PC-3 (cell line): ENCODE data around the gene KRTAP29-1. TPM values are rescaled to one million over a fixed set of nuclear protein-coding genes. Genes with fewer than 3 reads are reported as not detected.

Source experiments
- ATAC-seq: fragments of 200-7000 bp; cut with Tn5 transposase; 2 replicates; pipeline ENCODE4 v1.9.1; 2020; ENCODE audit warnings: mild to moderate bottlenecking, moderate library complexity
- BruUV-seq: library from RNA; stranded (reverse); fragments of 400-500 nt; replicated peaks from 2 replicates; lab custom pipeline; 2021; lab: Mats Ljungman, UMichigan
- CTCF ChIA-PET: fragments of 300-600 bp; sonication (Branson Sonifier 250); formaldehyde crosslinking; loops from one replicate; lab custom pipeline; 2022; ENCODE audit warnings: antibody characterized with exemption; lab: Charles Lee
- POLR2A ChIA-PET: fragments of 300-600 bp; sonication (Branson Sonifier 250); formaldehyde crosslinking; loops from one replicate; lab custom pipeline; 2022; ENCODE audit warnings: antibody characterized with exemption; ENCODE audit not compliant: unreplicated experiment; lab: Charles Lee
- DNase-seq: peaks from one replicate; pipeline ENCODE4 v3.0.0-alpha.2; 2015
- H2AFZ ChIP-seq: fragments of 300-600 bp; sonication (generic); 2 replicates; pipeline ENCODE4 v1.6.0; 2016; ENCODE audit warnings: antibody characterized with exemption, low read length
- H3F3A ChIP-seq: fragments of 300-600 bp; sonication (generic); one replicate; pipeline ENCODE4 v1.6.0; 2017; ENCODE audit warnings: antibody characterized with exemption, low read length, control low read depth, mild to moderate bottlenecking; ENCODE audit not compliant: unreplicated experiment
- H3K27ac ChIP-seq: fragments of 300-600 bp; sonication (generic); 2 replicates; pipeline ENCODE4 v1.5.1; 2016; ENCODE audit warnings: mild to moderate bottlenecking, low read length
- H3K27me3 ChIP-seq: fragments of 300-600 bp; sonication (generic); 2 replicates; pipeline ENCODE4 v1.6.1; 2016; ENCODE audit warnings: low read length, mixed read lengths
- H3K36me3 ChIP-seq: fragments of 300-600 bp; sonication (generic); 2 replicates; pipeline ENCODE4 v1.6.1; 2016; ENCODE audit warnings: low read depth, mixed run types, low read length, mixed read lengths
- H3K4me1 ChIP-seq: fragments of 300-600 bp; sonication (generic); 2 replicates; pipeline ENCODE4 v1.5.1; 2016; ENCODE audit warnings: low read length; ENCODE audit not compliant: insufficient read depth
- H3K4me2 ChIP-seq: fragments of 300-600 bp; sonication (generic); 2 replicates; pipeline ENCODE4 v1.6.0; 2016; ENCODE audit warnings: low read length
- H3K4me3 ChIP-seq: fragments of 300-600 bp; sonication (generic); 2 replicates; pipeline ENCODE4 v1.5.1; 2016; ENCODE audit warnings: mild to moderate bottlenecking, low read length, mixed read lengths
- H3K79me2 ChIP-seq: fragments of 300-600 bp; sonication (generic); 2 replicates; pipeline ENCODE4 v1.6.1; 2017; ENCODE audit warnings: low read length, mixed read lengths
- H3K9ac ChIP-seq: fragments of 300-600 bp; sonication (generic); 2 replicates; pipeline ENCODE4 v1.6.0; 2016; ENCODE audit warnings: mild to moderate bottlenecking, low read length
- H3K9me2 ChIP-seq: fragments of 300-600 bp; sonication (generic); replicated peaks from 2 replicates; pipeline ENCODE4 v1.6.1; 2016; ENCODE audit warnings: mixed run types, low read length, mixed read lengths
- H3K9me3 ChIP-seq: fragments of 300-600 bp; sonication (generic); 2 replicates; pipeline ENCODE4 v1.6.1; 2016; ENCODE audit warnings: low read length, mixed read lengths
- H4K20me1 ChIP-seq: fragments of 300-600 bp; sonication (generic); 2 replicates; pipeline ENCODE4 v1.6.1; 2016; ENCODE audit warnings: low read length, mixed read lengths
- CTCF ChIP-seq: fragments of 300-600 bp; sonication (generic); conservative IDR thresholded peaks from 2 replicates; pipeline ENCODE4 v1.5.1; 2017; ENCODE audit warnings: antibody characterized with exemption, low read depth, mild to moderate bottlenecking, low read length
- EZH2 ChIP-seq: fragments of 300-600 bp; sonication (generic); IDR thresholded peaks from one replicate; pipeline ENCODE4 v1.6.1; 2017; ENCODE audit warnings: antibody characterized with exemption, mild to moderate bottlenecking, low read length; ENCODE audit not compliant: unreplicated experiment
- EZH2phosphoT487 ChIP-seq: fragments of 300-600 bp; sonication (generic); IDR thresholded peaks from 2 replicates; pipeline ENCODE4 v1.6.1; 2018; ENCODE audit warnings: mild to moderate bottlenecking, antibody characterized with exemption, low read length, borderline replicate concordance
- intact Hi-C: fragments of 100-400 bp; cut with micrococcal nuclease; formaldehyde crosslinking; loops from 2 replicates; pipeline ENCODE4 v1.9.0; 2023
- total RNA-seq: library from RNA; depleted of rRNA; stranded (reverse); fragments of >200 nt; gene quantifications from 2 replicates; pipeline ENCODE4 v1.2.3, GENCODE V29; 2014

KRTAP29-1 gene
- total RNA-seq, 1 experiment from 2014 or later: not detected

GRCh38 chr17:41308918-41309359 lies 6.3 kb upstream of the KRTAP29-1 start, which contains the start of gene KRTAP16-1:
Gene KRTAP16-1, minus strand, starts transcription at chr17:41309309. Its CDS starts 56 bp downstream, at chr17:41309253.
- ChIA-PET POLR2A (no interaction called here), CTCF (no interaction called here)
- Histone ChIP-seq H3K9me2 (no peaks in the 10 kb centered on the region), H3K36me3 (no peaks in the 10 kb centered on the region), H3F3A (no peaks in the 10 kb centered on the region), H3K9ac (no peak within 1 kb of the TSS), H3K27me3 (no peaks in the 10 kb centered on the region), H3K4me2 (no peak within 1 kb of the TSS), H3K27ac (no peak within 1 kb of the TSS), H2AFZ (no peak within 1 kb of the TSS), H3K9me3 (no peaks in the 10 kb centered on the region), H3K79me2 (no peaks in the 10 kb centered on the region), H4K20me1 (no peaks in the 10 kb centered on the region), H3K4me3 (no peak within 1 kb of the TSS), H3K4me1 (no peaks in the 10 kb centered on the region)
- DNase-seq: no peak
- no peak for ATAC-seq
- intact Hi-C loops: no loop called here
- TF ChIP-seq EZH2phosphoT487 (no peak), CTCF (no peak), EZH2 (no peak)
- BruUV-seq: no TSS peak

GRCh38 chr17:41308251-41308917 lies 5.7 kb upstream of the KRTAP29-1 start:
- H3K36me3 ChIP-seq: no peaks in the 10 kb centered on the region
- no TSS peak for BruUV-seq
- ATAC-seq: no peak
- no peak overlapping the region for H3K4me2 ChIP-seq
- H3K4me1 ChIP-seq: no peaks in the 10 kb centered on the region
- no peaks in the 10 kb centered on the region for H3K27me3 ChIP-seq
- H3K79me2 ChIP-seq: no peaks in the 10 kb centered on the region
- intact Hi-C loops: no loop called here
- H3K9me2 ChIP-seq: no peaks in the 10 kb centered on the region
- no peak overlapping the region for H3K9ac ChIP-seq
- no peak overlapping the region for H3K27ac ChIP-seq
- no peak for DNase-seq
- H3F3A ChIP-seq: no peaks in the 10 kb centered on the region
- H2AFZ ChIP-seq: no peak overlapping the region
- no peaks in the 10 kb centered on the region for H4K20me1 ChIP-seq
- ChIA-PET POLR2A (no interaction called here), CTCF (no interaction called here)
- H3K4me3 ChIP-seq: no peak overlapping the region
- H3K9me3 ChIP-seq: no peaks in the 10 kb centered on the region
- TF ChIP-seq EZH2phosphoT487 (no peak), CTCF (no peak), EZH2 (no peak)

DNA sequence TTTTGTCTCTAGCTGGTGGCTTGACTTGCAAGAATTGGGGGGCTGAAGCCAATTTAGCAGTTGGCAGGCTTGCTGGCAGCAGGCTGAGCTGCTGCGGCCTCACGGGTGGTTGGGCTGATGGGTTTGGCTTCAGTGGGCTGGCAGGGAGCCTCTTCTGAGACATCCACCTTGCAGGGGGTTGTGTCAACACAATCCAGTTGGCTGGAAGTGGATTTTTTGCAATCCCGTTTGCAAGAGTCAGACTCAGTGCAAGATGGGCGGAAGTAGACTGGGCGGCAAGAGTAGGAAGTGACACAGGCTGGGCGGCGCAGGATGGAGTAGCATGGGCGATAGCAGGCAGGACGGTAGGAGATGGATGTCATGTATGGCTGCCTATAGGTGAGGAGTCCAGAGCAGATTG lies 5.0 kb upstream of the KRTAP29-1 start:
- no peaks in the 10 kb centered on the region for H4K20me1 ChIP-seq
- no peak overlapping the region for H3K4me2 ChIP-seq
- H3K9ac ChIP-seq: no peak overlapping the region
- TF ChIP-seq EZH2phosphoT487: no peak
- TF ChIP-seq EZH2: no peak
- no peak for TF ChIP-seq CTCF
- H3K79me2 ChIP-seq: no peaks in the 10 kb centered on the region
- H2AFZ ChIP-seq: no peak overlapping the region
- H3K9me2 ChIP-seq: no peaks in the 10 kb centered on the region
- no peaks in the 10 kb centered on the region for H3F3A ChIP-seq
- no peak overlapping the region for H3K4me3 ChIP-seq
- CTCF ChIA-PET: no interaction called here
- POLR2A ChIA-PET: no interaction called here
- ATAC-seq: no peak; the same call in 1 of the 2 replicates
- no peaks in the 10 kb centered on the region for H3K36me3 ChIP-seq
- no peak overlapping the region for H3K27ac ChIP-seq
- intact Hi-C loops: no loop called here
- BruUV-seq: no TSS peak
- H3K27me3 ChIP-seq: no peaks in the 10 kb centered on the region
- no peaks in the 10 kb centered on the region for H3K9me3 ChIP-seq
- no peak for DNase-seq
- H3K4me1 ChIP-seq: no peaks in the 10 kb centered on the region
